Liver (tissue), 2 donors: Measurements from ENCODE around the gene SYNJ2.

Source experiments
- GABPA ChIP-seq, 2 donors: IDR thresholded peaks in 1 of 2; conservative IDR thresholded peaks in 1 of 2; 2 replicates each; pipeline ENCODE4 v1.6.1; 2016; ENCODE audit warnings: antibody characterized with exemption in 2 of 2, mild to moderate bottlenecking in 1 of 2, moderate library complexity in 1 of 2
- MAX ChIP-seq: IDR thresholded peaks from 2 replicates; pipeline ENCODE4 v1.6.1; 2016; ENCODE audit warnings: antibody characterized with exemption
- RAD21 ChIP-seq, 2 donors: IDR thresholded peaks; 2 replicates each; pipeline ENCODE4 v1.6.1; 2016; ENCODE audit warnings: antibody characterized with exemption in 2 of 2, mild to moderate bottlenecking in 2 of 2
- REST ChIP-seq: IDR thresholded peaks from 2 replicates; pipeline ENCODE4 v1.6.1; 2016; ENCODE audit warnings: antibody characterized with exemption, mild to moderate bottlenecking
- SP1 ChIP-seq: IDR thresholded peaks from 2 replicates; pipeline ENCODE4 v1.6.1; 2018; ENCODE audit warnings: antibody characterized with exemption, mild to moderate bottlenecking
- TAF1 ChIP-seq: conservative IDR thresholded peaks from 2 replicates; pipeline ENCODE4 v1.6.1; 2016; ENCODE audit warnings: antibody characterized with exemption, mild to moderate bottlenecking
- YY1 ChIP-seq: IDR thresholded peaks from 2 replicates; pipeline ENCODE4 v1.6.1; 2016; ENCODE audit warnings: antibody characterized with exemption, mild to moderate bottlenecking
- TF ChIP-seq, protein P1 (sequence below): IDR thresholded peaks from 2 replicates; pipeline ENCODE4 v1.6.1; 2016; ENCODE audit warnings: antibody characterized with exemption
- donor health status: healthy.

- TF ChIP-seq REST (no peak), SP1 (no peak), YY1 (no peak), TAF1 (no peak), RAD21 (IDR thresholded peaks at IDR 0.05) (no peak), GABPA (IDR thresholded peaks at IDR 0.05 in 1 of 2, conservative IDR thresholded peaks at IDR 0.05 in 1 of 2) (no peak), MAX (no peak)
- TF ChIP-seq, protein P1, sequence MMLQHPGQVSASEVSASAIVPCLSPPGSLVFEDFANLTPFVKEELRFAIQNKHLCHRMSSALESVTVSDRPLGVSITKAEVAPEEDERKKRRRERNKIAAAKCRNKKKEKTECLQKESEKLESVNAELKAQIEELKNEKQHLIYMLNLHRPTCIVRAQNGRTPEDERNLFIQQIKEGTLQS = no peak
Observed at GRCh38 chr6:158017621-158018040, 36.0 kb downstream of the SYNJ2 start.
